HG03025 (cell line): ENCODE results near the gene SCART1.
"Not testable (repeated sequence)": the region's sequence is repeated elsewhere in the genome, so short reads cannot be mapped to it uniquely, and the experiment has no call there.

ENCODE experiments used
- ATAC-seq: cut with Tn5 transposase; IDR thresholded peaks from one replicate; pipeline ENCODE4 v1.9.1; 2021; ENCODE audit warnings: mild to moderate bottlenecking, moderate library complexity; ENCODE audit not compliant: unreplicated experiment, low FRiP score

Gene SCART1

GRCh38 chr10:133453516-133454203 lies at the start of gene SCART1:
Gene SCART1, plus strand, starts transcription at chr10:133453945. Its CDS starts 53 bp downstream, at chr10:133453998.
- ATAC-seq: no peak

DNA sequence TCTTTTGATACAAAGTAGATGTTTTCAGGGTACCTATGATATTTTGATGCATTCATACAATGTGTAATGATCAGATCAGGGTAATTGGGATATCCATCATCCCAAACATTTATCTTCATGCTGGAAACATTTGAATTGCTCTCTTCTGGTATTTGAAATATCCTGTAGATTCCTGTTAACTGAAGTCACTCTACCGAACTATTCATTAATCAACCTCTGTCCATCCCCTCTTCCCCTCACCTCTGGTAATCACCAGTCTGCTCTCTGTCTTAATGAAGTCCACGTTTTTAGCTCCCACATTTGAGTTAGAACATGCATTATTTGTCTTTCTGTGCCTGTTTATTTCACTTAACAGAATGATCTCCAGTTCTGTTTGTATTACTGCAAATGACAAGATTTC lies 48.5 kb upstream of the SCART1 start:
- ATAC-seq: no peak

- no peak for ATAC-seq
Observed at GRCh38 chr10:133405844-133406527, 47.8 kb upstream of the SCART1 start.

DNA sequence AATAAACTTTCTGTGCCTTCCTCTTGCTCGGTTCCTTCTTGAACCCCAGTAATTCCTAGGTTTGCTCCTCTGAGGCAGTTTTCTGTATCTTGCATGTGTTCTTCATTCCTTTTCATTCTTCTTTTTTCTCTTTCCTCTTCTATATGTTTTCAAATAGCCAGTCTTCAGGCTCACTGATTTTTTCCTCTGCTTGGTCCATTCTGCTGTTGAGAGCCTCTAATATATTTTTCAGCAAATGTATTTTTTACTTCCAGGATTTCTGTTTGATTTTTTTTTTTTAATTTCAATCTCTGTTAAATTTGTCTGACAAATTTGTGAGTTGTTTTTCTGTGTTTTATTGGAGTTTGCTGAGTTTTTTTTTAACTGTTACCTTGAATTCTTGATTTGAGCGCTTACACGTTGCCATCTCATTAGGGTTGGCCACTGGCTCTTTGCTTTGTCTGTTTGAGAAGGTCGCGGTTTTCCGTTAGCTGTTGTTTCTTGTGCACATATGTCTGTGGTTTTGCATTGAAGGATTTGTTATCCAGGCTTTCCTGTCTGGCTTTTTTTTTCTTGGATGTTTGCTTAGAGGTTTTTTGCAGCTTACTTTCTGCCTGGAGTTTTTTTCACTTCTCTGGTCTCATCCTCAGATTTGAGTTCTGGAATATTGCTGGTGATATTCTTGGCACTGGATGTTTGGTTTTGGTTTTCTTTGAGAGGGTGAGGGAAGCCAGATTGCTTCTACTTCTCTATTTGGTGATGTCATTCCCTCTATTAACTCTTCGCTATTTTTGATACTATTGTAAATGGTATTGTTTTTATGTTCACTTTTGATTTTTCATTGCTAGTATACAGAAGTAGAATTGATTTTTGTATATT lies 42.0 kb upstream of the SCART1 start:
- no peak for ATAC-seq

DNA sequence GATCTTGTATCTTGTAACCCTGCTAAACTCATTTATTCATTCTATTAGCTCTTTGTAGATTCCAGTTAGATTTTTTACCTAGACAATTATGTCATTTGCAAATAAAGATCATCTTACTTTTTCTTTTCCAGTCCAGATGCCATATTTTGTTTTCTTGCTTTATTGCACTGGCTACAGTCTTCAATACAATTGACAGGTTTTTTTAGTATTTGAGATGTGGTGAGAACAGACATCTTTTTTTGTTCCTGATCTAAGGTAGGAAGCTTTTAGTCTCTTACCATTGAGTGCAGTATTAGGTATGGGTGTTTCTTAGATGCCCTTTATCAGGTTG lies 41.4 kb upstream of the SCART1 start:
- no peak for ATAC-seq

DNA sequence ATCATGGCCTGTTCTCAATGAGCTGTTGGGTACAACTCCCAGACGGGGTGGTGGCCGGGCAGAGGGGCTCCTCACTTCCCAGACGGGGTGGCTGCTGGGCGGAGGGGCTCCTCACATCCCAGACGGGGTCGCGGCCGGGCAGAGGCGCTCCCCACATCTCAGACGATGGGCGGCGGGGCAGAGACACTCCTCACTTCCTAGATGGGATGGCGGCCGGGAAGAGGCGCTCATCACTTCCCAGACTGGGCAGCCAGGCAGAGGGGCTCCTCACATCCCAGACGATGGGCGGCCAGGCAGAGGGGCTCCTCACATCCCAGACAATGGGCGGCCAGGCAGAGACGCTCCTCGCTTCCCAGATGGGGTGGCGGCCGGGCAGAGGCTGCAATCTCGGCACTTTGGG lies 39.3 kb upstream of the SCART1 start:
- ATAC-seq: not testable (repeated sequence)

GRCh38 chr10:133415752-133416151 lies 38.0 kb upstream of the SCART1 start:
- no peak for ATAC-seq

GRCh38 chr10:133418289-133418993 lies 35.3 kb upstream of the SCART1 start:
- no peak for ATAC-seq

GRCh38 chr10:133419211-133419950 lies 34.4 kb upstream of the SCART1 start:
- no peak for ATAC-seq

- no peak for ATAC-seq
Observed at GRCh38 chr10:133420028-133420427, 33.7 kb upstream of the SCART1 start.

- ATAC-seq: no peak
Observed at GRCh38 chr10:133420579-133420978, 33.2 kb upstream of the SCART1 start.

DNA sequence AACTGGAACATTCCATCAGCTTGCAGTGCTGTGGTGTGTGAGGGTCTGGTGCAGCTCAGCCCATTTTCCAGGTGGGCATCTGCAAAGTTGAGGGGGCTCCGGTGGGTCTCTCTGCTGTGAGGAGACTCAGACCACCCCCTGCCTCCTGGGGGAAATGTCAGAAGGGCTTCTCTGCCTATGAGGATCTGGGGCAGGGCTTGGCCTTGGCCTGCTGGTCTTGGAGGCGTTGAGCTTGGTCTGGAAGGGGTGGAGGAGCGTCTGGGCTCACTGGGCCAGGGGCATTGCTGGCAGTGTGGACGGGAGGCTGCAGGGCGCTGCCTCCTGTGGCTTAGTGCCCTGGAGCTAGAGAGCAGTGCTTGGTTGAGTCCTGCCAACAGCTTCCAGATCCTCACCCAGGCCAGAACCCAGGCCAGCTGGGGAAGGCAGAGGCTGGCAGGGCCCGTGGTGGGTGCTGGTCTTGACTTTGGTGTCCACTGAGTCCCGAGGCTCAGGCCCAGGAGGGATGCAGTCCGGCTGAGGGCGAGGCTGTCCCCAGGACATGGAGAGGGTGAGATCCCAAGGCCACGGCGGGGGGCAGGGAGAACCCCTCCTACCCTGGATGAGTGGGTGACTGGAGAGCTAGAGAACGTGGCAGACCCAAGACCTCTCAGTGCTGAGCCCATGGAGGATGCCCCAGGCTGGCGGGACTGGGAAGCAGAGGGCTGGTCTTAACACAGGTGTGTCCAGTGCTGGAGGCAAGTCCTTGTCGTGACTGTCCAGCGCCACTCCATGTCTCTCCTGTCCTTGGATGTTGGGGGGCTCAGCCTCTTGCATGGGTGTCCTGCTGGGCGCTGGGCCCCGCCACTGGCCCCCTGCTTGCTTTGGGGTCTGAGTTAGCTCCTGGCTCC lies 32.2 kb upstream of the SCART1 start:
- no peak for ATAC-seq

GRCh38 chr10:133422223-133422806 lies 31.4 kb upstream of the SCART1 start:
- no peak for ATAC-seq

DNA sequence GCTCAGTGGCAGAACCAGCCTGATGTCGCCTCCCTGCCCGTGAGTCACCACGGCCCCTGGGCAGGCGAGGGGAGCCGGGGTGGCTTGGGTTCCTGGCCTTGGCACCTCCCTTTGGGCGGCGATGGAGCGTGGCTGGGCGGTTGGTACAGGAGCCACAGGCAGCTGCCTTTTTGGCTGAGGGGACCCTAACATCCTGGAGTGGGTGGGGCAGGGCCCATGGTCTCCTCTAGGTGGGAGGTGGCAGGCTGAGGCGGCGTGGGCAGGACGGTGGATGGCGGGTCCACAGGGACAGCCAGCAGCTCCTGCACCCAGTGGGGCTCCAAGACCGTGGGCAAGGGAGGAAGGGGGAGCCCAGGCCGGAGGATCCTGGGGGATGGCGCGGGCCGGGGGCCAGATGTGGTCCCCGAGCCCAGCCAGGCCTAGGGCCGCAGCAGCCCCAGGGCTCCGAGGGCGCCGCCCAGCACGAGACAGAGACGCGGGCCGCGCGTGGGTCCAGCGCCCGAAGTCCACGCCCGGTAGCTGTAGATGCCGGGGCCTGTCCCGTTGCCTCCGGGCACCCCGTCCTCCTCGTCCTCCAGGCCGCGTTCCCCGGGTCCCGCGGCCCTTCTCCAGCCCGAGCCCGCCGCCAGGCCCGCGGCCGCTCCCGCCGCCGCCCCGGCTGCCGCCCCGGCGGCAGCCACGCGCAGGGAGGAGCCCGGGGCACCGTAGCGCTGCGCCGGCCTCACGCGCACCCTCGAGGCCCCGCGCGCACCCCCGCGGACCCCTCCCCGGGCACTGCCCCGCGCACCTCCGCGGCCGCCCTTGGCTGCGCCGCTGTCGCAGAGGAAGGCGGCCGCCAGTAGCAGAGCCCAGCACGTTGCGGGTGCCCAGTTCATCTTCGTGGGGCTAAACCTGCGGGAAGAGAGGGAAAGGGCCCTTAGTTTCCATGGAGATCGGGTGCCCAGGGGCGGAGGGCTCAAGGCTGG lies 30.7 kb upstream of the SCART1 start:
- no peak for ATAC-seq

- not testable (repeated sequence) for ATAC-seq
Observed at GRCh38 chr10:133424102-133424501, 29.6 kb upstream of the SCART1 start.

- ATAC-seq: not testable (repeated sequence)
Observed at GRCh38 chr10:133424601-133425000, 29.1 kb upstream of the SCART1 start, which contains the start of gene SPRN. Gene SPRN, minus strand, starts transcription at chr10:133424625. Its CDS starts 944 bp downstream, at chr10:133423681.

- not testable (repeated sequence) for ATAC-seq
Observed at GRCh38 chr10:133429571-133429970, 24.2 kb upstream of the SCART1 start.
